ENCODE data around the gene ANKS1A.

The ANKS1A gene

GRCh38 chr6:35076997-35077712, 188.1 kb downstream of the ANKS1A start:
- DNase-seq, result no peak

GRCh38 chr6:35077713-35078105, 188.7 kb downstream of the ANKS1A start:
- no peak for DNase-seq

GRCh38 chr6:35078226-35078850, 189.3 kb downstream of the ANKS1A start:
- DNase-seq, result no peak

- DNase-seq, result no peak
Observed at GRCh38 chr6:35078896-35079295, 189.8 kb downstream of the ANKS1A start.

- no peak for DNase-seq
Observed at GRCh38 chr6:35079311-35080000, 190.4 kb downstream of the ANKS1A start.

- DNase-seq, result no peak
Observed at GRCh38 chr6:35080016-35080680, 191.1 kb downstream of the ANKS1A start.

GRCh38 chr6:35080821-35081425, 191.9 kb downstream of the ANKS1A start:
- no peak for DNase-seq

- DNase-seq, result no peak
Observed at GRCh38 chr6:35081426-35081851, 192.4 kb downstream of the ANKS1A start.

- DNase-seq, result no peak
Observed at GRCh38 chr6:35082046-35082732, 193.1 kb downstream of the ANKS1A start.

- DNase-seq, result no peak
Observed at GRCh38 chr6:35082733-35083403, 193.8 kb downstream of the ANKS1A start.

- DNase-seq, result no peak
Observed at GRCh38 chr6:35083507-35083906, 194.5 kb downstream of the ANKS1A start.

- peak; percentile 18 to 21 for DNase-seq
Observed at GRCh38 chr6:35084041-35084491, 195.0 kb downstream of the ANKS1A start.

- no peak for DNase-seq
Observed at GRCh38 chr6:35084511-35085203, 195.6 kb downstream of the ANKS1A start.

GRCh38 chr6:35085359-35086281, 196.6 kb downstream of the ANKS1A start:
- no peak for DNase-seq

- DNase-seq, result no peak
Observed at GRCh38 chr6:35086282-35086632, 197.2 kb downstream of the ANKS1A start.

GRCh38 chr6:35086636-35087360, 197.7 kb downstream of the ANKS1A start:
- no peak for DNase-seq

- no peak for DNase-seq
Observed at GRCh38 chr6:35087361-35088280, 198.6 kb downstream of the ANKS1A start.

Data from hippocampal formation (tissue), 2 donors.